D721Med (cell line): ENCODE measurements around the gene DOCK1.

Experiments used
- DNase-seq: peaks from one replicate; pipeline ENCODE4 v3.0.0; 2011; ENCODE audit warnings: low spot score; ENCODE audit not compliant: insufficient read length
- FAIRE-seq: peaks from 2 replicates; lab custom pipeline; 2011; peaks lifted over from hg19 to GRCh38; lab: Jason Lieb, UNC
- TF ChIP-seq, protein P1 (sequence below): IDR thresholded peaks from 2 replicates; pipeline ENCODE4 v1.5.1; 2012; ENCODE audit warnings: mild to moderate bottlenecking, control low read depth; ENCODE audit not compliant: insufficient read depth; ENCODE audit errors: missing control alignments

Gene DOCK1

DNA sequence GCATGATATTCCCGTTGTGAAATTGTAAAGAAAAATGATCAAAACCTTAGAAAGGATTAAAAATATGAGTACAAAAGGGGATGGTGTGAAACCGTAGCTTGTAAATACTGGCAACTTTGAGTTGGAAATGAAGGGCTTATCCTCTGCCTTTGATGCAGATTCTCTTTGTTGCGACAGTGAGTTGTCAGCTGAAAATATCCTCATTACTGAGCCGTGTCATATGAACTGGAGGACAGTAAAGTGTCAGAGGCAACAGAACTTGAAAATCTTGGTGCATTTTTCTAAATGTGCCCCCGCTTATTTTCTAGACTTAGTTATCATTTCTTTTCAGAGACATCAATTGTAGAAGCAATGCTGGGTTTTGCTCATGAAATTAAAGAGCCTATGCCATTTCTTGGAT, 473.4 kb downstream of the DOCK1 start:
- DNase-seq (no peak), FAIRE-seq (no peak)
- TF ChIP-seq, protein P1, sequence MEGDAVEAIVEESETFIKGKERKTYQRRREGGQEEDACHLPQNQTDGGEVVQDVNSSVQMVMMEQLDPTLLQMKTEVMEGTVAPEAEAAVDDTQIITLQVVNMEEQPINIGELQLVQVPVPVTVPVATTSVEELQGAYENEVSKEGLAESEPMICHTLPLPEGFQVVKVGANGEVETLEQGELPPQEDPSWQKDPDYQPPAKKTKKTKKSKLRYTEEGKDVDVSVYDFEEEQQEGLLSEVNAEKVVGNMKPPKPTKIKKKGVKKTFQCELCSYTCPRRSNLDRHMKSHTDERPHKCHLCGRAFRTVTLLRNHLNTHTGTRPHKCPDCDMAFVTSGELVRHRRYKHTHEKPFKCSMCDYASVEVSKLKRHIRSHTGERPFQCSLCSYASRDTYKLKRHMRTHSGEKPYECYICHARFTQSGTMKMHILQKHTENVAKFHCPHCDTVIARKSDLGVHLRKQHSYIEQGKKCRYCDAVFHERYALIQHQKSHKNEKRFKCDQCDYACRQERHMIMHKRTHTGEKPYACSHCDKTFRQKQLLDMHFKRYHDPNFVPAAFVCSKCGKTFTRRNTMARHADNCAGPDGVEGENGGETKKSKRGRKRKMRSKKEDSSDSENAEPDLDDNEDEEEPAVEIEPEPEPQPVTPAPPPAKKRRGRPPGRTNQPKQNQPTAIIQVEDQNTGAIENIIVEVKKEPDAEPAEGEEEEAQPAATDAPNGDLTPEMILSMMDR: no peak

DNA sequence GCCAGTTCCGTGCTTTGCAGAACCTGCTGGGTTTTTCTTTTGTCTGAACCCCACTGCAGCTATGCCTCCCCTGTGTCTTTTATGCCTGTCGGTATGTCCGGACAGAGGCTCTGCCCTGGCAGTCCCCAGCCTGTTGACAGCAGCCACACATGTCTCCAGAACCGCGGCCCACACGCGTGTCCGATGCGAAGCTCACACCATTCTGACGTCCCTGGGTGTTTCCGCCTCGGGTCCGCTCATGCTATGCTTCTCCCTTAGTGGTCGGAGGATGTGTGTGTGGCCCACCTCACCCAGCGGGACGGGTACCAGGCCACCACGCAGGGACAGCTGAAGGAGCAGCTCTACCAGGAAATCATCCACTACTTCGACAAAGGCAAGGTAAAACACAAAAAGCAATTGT, 479.3 kb downstream of the DOCK1 start:
- FAIRE-seq (no peak), DNase-seq (no peak)
- TF ChIP-seq, protein P1: no peak

DNA sequence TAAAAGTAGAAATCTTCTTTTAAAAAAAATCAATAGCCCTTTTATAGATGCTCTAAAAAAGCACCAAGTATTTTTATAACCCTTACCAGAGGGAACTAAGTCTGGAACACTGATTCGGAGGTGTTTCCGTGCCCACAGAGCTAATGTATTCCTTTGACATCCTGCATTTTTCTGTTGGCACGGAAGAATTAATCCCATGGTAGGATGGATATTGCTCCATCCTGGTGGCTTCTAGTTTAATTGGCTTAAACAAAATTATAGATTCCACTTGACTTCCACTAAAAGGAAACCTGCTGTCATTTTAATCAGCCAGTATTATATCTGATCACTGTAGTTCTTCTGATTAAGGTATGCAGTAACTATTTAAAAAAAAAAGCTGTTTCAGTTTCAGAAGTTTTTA, 479.8 kb downstream of the DOCK1 start:
- FAIRE-seq: no peak
- TF ChIP-seq, protein P1: no peak
- no peak for DNase-seq

DNA sequence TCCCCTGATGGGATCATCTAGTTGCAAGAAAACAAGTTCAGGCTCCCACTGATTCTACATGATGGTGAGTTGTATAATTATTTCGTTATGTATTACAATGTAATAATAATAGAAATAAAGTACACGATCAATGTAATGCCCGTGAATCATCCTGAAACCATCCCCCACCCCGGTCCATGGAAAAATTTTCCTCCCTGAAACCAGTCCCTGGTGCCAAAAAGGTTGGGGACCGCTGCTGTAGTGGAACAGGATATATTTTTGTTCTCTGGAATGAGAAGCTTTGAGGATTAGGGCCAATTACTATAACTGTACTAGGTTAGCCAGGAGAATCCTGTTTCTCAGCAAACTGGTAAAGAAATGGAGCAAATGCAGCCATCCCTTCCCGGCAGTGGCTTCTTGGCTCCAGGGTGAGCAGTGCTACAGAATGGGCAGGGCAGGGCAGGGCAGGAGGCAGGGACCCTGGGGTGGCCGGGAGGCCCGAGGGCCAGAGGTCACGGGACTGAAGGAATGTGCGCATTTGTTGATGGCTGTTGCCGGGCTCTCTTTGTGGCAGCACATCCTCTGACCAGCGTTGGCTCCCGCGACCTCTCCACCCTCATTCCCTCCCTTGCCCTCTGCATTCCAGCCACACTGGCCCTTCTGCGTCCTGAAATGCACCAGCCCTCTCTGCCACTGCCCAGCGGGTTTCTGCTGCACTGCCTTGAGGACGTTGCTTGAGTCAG, 481.5 kb downstream of the DOCK1 start:
- TF ChIP-seq, protein P1: no peak
- no peak for DNase-seq
- no peak for FAIRE-seq

DNA sequence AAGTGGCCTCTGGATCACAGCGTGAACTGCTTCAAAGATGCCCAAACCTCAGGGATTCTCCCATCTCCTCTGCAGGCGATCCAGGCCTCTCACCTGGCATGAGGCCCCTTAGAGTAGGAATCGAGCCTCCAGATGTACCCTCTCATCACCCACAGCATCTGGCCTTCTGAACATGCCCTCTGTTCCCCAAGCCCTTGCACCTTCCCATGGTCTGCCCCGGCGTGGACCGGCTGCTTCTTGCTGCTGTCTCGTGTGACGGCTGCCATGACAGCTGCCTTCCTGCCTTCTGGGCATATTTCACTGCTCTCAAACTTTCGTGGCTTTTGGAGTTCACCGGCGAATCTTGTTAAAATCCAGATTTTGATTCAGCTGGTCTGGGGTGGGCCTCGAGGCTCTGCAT, 486.6 kb downstream of the DOCK1 start:
- DNase-seq (no peak), FAIRE-seq (no peak)
- TF ChIP-seq, protein P1: no peak

DNA sequence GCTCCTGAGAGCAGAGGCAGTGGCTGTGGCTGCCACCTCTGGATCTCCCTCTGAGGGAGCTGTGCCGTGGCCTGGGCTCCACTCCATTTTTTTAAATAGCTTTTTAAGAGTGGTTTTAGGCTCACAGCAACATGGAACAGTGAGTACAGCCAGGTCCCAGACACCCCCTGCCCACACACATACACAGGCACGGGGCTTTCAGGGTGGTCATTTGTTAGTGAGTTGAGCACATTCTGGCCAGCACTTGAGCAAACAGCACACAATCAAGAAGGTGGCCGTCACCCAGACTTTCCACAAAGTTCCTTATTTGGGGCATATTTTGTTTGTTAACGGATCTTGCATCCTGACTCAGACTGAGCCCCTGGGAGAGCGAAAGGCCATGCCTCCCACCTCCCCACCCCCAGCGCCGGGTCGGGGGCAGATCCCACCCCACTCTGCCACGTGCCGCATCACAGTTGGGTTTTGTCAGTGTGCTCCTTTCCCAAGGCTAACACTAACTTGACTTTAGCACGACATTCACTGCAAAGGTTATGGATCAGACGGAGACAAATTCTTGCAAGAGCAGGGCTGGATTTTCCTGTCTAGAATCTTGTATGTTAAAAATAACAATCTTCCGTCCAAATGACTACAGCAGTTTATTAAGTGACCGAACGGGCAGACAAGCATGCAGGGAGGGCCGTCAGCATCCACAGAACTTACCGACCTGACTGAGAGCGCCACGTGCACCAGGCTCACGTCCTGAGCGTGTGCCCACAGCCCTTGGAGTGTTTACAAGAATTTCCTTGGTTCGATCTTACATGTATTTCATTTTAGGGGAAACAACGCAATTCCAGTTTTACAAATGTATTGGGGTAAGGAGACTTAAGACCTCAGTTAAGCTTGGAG, 487.4 kb downstream of the DOCK1 start:
- TF ChIP-seq, protein P1: no peak
- no peak for FAIRE-seq
- DNase-seq: no peak
